Nucleus accumbens (tissue), 56 donors: Measurements from ENCODE around the gene BAHCC1.

Experiments used
- DNase-seq, 56 donors: peaks; one replicate each; lab custom pipeline; 2025; lab: John Stamatoyannopoulos, UW

The BAHCC1 gene

DNA sequence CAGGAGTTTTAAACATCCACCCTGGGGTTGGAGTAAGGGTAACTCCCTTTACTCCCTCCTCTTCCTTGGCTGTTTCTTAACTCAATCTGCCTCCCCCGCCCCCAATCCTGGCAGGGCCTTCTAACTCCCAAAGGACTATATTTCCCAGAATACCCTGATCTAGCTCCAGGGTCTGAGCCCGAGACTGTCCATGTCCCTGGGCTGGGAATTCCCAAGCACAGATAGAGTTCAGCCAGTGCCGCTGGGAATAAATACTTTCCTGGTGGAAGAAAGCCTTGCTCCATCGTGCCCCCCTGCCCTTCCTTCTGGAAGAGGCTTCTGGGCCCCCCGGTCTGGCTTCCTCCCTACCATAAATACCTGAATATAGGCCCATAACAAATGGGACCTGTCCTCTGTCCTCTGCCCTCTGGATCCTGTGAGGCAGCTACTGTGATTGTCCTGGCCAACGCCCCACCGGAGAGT, 10.2 kb downstream of the BAHCC1 start:
- peak in 2 of 56 donors; percentile 15 to 28 for DNase-seq

DNA sequence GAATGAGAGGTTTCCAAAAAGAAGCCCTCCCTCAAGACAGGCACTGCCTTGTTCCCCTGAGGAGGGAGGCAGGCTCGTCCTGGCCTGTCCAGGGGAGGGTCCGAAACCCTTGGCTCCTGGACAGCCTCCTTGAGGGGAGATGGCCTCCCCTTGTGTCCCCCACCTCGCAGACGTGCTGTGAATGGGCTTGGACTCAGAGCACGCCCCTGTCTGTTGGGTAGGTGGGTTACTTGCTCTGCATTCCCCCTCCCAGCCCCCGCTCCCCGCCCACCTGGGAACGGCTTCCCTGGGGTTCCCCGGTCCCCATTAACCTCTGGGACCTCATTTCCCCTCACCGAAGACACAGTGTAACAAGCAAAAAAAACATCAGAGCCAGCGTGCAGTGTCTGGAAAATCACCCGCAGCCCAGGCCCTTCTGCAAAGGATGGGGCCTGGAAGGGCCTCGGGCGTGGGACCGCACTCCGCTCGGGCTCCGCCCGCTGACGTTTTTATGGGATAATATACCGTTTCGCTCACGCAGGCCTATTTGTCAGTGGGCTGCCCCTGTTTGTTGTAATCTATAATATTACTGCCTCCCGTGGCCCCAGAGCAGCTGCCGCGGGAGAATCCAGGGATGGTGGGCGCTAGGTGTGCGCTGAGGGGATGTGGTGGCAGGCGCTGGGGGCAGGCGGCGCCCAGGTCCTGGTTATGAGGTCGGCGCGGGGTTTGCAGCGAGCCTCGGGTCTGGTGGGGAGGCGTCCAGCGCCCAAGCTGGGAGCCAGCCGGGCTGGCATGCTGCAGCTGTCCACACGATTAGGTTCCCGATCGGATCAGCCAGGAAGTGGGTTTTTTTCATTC, 11.1 kb downstream of the BAHCC1 start:
- DNase-seq: no peak

DNA sequence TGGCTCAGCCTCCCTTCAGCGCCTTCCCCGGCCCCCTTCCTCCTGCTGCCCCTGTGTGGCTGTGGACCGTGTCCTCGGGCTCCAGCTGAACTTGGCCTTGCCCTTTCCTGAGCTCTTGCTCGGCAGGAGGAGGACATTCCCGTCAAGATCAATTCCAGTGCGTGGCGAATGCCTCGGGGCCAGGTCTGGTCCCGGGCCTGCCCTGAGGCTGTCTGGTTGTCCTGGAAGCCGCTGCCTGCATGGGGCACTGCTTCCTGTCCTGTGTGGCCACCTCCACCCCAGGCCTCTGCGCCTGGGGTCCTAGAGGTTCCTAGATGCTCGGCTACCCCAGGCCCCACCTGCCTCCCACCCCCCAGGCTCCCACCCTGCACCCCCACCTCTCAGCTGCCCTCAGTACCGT, 12.8 kb downstream of the BAHCC1 start:
- no peak for DNase-seq

DNA sequence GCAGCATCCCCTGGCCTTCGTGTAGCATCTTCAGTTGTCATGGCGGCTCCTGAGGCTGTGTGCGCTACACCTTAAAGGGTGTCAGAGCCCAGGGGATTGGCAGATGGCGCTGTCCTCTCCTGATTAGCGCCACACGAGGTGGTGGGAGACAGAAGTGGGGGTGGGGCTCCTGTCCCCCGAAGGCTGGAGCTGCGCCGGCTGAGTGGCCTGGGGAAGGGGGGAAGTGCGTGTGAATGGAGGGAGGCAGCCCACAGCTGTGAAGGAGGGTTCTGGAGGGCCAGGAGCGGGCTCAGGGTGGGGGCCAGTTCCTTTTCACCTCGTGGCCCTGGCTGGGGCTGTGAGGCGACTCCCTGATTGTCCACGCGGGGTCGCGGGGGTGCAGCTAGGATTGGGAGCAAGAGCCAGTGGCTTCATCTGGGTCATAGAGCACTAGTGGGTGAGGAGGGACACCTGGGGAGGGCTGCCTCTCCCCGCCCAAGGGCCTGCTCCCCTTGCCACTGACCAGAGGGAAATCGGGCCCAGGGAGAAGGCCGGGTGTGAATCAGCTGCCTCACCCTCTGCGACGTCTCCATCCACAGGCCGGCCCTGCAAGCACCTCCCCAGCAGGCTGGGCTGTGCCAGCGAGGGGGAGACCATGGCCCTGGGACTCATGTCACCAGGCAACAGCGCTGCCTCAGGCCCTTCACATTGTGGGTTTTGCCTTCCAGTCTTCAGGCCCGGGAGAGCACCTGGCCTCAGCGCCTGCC, 14.1 kb downstream of the BAHCC1 start:
- peak in 2 of 56 donors; percentile 23 to 54 for DNase-seq

DNA sequence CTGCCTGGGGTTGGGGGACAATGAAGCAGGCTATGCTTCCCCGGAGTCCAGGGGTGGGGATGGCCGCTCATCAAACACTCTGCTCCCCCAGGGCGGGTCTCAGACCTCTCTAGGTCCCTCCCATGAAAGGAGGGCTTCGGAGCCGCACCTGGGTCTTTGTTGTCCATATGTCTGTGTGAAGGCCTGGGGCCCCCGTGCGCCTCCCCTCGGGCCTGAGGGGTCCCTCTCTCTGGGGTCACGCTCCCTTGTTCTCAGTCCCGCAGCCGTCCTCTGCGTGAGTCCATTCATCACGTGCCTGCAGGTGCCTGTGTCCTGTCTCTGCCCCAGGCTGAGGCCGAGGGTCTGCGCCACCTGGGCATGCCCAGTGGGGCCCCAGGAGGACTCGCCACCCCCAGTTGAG, 15.6 kb downstream of the BAHCC1 start:
- DNase-seq: no peak

DNA sequence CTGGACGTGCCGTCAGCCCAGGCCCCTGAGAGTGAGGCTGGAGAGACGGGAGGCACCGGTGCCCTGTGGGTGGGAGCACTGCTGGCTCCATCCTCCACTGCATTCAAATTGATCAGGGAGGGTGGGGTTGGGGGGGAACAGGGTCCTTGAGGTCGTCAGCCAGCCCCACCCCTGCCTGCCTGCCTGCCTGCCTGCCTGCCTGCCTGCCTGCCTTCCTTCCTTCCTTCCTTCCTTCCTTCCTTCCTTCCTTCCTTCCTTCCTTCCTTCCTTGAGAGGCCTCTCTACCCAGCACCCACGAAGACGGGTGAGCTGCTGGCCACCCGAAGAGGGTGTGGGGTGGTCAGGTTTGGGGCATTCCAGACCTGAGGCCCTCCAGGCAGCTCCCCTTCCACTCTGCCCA, 16.0 kb downstream of the BAHCC1 start:
- DNase-seq: no peak

DNA sequence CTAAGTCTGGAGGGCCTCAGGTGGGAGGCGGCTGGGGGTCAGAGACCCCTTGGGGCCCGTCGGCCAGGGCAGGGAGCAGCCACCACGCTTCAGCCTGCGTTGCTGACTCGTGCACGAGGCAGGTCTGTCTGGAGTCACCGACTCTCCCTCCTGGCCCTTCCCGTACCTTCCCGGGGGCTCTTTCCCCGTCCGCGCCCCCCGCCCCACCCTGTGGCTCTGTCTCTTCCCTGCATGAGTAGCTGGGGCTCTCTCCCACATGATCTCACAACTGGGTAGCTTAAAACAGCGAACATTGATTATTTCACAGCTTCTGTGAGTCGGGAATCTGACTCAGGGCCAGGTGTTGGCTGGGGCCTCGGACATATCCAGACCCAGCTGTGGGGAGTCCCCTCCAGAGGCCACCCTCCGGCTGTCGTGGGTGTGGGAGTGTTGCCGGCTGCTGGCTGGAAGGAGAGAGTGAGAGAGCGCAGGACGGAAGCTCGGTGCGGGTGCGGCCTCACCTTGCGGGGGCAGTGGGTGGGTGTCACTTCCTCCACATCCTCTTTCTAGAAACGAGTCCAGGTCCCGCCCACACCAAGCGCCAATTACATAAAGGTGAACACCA, 17.3 kb downstream of the BAHCC1 start:
- peak in 1 of 56 donors; percentile 23 for DNase-seq

DNA sequence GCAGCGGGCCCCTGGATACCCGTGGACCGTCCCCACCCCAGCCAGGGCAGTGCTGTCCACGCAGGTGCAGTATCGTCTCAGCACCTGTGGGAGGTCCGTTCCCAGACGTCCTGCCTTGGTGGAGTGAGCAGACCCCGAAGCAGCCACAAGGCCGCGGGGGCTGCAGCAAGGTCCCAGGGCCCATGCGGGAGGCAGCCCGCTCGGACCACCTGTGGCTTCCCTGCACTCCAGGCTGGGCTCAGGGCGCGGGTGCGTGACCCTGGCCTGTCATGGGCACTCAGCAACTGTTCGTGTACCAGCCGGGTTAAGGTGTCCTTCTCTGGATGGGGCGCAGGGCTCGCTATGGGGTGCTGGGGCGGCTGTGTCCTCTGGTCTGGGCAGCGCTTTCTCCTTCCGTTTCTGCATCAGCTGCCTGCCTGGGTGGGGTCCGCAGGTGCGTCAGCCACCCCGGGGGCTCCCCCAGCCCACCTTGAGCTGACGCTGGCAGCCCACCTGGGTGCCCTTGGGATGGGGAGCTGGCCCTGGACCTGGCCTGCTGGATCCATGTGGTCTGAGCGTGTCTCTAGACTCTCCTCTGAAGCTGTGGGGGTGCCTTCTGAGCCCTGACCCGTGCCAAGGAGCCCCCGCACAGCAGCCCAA, 18.4 kb downstream of the BAHCC1 start:
- no peak for DNase-seq

DNA sequence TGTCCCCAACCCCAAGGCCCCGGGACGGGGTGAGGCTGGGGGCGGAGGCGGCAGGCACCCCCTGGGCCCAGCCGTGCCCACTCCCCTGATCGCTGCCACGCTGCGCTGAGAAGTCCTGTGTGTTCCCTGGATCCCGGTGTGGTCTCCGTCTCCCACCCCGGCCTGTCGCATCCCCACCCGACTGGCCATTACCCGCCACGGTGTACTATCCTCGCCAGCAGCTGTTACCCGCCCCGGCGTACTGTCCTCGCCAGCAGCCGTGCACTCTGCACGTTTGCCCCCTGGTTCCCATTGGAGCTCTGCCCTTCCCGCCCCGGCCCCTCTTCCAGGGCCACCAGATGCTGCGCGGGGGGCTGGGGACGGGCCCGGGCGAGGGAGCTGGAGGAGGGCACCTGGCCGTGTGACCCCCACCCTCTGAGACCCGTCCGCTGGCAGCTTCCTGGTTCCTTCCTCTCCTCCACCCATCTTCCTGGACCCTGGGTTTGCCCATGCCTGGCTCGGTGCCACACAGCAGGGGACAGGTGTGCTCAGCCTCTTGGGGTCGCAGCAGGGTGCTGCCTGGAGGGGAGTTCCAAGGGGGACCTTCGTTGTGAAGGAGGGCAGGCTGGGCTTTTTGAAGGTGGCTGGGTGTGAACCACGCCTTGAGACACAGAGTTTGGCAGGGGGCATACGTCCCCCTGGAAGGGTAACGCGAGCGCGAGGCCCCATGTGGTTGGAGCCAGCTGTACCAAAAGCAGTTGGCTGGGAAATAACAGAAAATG, 19.7 kb downstream of the BAHCC1 start:
- DNase-seq: no peak

DNA sequence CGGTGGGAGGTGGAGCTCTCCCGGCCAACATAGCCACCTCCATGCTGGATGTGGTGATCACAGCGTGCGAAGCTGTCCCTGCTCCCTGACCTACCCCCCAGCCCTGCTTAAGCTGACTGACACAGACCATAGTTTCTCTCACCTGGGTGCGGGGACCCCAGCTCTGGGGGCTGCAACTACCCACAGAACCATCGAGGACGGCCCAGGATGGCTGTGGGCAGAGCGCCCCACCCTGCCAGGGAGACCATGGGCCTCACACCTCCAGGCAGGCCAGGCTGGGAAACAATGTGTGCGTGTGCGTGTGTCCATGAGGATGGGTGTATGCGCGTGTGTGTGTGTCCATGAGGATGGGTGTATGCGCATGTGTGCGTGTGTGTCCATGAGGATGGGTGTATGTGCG, 20.4 kb downstream of the BAHCC1 start:
- no peak for DNase-seq

DNA sequence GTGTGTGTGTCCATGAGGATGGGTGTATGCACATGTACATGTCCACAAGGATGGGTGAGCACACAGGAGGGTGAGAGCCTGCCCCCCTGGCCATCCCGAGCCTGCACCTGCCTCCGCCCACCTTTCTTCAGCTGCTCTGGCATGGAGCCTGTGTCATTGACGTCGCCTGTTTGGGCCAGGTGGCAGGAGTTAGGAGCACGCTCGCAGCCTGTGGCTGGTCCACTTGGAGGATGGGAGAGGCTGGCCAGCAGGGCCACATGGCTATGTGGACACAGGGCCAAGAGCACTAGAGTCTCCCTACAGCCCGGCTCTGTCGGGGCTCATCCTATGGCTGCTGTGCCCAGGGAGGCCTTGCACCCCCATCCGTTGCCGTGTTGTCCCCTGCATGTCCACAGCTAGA, 21.4 kb downstream of the BAHCC1 start:
- DNase-seq: no peak

DNA sequence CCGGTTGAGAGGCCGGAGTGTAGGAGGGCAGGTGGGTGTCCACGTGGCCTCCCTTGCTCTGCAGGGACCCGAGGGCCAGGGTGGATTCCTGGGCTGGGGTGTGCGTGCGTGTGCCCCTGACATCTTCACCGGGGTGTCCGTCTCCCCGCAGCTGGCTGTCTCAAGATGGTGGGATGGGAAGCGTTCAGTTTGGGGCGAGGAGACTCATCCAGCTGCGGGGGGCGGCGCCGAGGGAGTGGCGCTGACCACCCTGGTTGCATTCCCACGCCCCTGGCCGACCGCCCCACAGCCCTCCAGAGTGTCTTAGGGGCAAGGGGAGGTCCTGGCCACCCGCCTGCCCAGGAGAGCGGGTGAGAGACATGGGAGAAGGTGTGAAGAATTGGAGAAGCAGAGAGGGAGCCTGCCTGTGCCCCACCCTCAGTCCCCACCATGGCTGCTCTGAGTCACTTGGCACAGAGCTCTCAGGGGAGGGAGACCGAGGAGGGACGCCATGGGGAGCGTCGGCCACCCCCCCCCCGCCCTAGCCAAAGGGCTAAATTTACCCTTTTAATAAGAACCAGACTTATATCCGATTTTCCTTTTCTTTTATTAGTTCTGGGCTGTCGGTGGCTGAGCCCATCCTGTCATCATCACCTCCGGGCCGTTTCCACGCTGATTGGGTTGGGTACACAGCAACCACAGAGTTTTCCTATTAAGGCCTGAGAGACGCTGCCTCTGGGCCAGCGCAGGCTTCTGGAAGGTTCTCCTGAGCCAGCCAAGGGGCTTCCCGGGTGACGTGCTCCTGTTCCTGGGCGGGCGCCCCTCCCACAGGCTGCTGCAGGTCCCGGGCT, 22.0 kb downstream of the BAHCC1 start:
- DNase-seq: no peak

DNA sequence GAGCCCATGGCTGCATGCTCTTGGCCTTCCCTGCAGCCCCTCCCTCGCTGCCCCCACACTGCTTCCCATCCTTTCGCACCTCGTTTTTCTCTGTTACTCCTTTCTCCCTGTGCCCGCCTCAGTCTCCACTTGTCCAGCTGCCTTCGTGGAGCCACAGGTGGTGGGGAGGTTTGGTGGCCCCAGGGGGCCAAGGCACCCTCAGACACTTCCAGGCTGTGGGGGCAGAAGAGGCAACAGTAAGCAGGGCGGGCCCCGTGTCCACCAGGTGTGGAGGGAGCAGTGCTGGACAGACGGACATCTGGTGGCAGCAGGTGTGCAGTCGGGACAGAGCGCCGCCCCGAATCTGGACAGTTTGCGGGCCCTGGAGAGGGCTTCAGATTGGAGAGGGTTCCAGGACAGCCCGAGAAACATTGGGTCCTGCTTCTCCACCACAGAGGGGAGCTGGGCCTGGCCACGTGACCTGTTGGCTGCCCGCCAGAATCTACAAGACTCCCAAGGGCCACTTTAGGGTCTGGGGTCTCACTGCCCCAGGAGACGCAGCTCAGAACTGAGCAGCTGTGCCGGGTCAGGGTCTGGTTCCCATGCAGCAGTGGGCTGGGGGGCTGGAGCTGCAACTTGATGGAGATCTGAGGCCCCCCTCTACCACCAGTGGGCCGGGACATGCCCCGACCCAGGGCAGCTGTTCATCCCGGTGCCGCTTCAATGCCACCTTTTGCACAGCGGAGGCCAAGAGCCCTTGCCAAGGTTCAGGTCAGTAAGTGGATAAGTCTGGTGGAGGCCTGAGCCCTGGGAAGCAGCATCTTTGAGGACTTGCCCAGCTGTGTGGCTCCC, 22.8 kb downstream of the BAHCC1 start:
- DNase-seq: no peak

DNA sequence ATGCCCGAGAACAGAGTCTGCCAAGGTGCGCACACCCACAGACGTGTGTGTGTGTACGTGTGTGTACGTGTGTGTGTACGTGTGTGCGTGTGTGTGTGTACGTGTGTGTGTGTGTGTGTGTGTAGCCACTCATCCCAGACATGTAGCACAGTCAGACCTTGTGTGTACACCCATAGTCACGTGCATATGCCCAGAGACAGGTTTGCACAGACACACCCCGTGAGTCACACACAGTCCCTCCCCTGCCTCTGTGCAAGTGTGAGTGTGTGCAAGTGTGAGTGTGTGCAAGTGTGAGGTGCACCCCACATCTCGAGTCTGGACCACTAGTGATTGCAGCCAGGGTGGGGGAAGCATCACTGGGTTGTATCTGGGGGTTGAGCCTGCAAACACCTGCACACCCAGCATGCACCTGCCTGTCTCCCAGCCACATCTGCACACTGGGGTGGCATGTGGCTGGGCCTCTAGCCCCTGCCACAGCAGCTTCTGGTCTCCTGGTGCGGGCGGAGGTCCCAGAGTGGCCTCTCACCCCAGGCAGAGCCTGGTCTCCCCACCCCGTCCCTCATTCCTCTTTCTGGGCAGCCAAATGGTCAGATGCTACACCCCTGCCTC, 23.6 kb downstream of the BAHCC1 start:
- DNase-seq: peak in 14 of 56 donors; percentile 19 to 62 (median 44)

DNA sequence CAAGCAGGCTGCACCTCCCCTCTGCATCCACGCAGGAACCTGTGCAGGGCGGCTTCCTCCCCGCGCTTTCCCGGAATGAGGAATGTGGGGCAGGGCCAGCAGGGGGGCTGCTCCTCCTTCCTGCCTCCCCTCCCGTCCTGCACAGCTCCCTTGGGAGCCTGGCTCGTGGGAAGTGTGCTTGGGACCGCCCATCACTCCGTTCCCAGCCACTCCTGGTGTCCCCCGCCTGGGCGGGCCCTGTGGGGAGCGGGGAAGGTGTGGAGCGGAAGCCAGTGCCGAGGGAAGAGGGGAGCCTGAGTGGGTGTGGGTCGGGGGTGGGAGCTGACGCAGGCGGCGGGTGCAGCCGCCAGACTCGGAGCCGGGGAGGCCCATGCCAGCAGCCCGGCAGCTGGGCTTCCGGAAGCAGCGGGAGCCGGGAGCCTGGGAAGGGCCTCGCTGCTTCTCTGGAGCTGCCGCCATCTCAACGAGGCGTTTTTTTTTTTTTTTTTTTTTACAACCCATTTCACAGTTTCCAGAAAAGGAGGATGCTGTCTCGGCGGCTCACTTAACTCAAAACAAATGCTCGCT, 24.1 kb downstream of the BAHCC1 start:
- peak in 48 of 56 donors; percentile 18 to 90 (median 68) for DNase-seq

DNA sequence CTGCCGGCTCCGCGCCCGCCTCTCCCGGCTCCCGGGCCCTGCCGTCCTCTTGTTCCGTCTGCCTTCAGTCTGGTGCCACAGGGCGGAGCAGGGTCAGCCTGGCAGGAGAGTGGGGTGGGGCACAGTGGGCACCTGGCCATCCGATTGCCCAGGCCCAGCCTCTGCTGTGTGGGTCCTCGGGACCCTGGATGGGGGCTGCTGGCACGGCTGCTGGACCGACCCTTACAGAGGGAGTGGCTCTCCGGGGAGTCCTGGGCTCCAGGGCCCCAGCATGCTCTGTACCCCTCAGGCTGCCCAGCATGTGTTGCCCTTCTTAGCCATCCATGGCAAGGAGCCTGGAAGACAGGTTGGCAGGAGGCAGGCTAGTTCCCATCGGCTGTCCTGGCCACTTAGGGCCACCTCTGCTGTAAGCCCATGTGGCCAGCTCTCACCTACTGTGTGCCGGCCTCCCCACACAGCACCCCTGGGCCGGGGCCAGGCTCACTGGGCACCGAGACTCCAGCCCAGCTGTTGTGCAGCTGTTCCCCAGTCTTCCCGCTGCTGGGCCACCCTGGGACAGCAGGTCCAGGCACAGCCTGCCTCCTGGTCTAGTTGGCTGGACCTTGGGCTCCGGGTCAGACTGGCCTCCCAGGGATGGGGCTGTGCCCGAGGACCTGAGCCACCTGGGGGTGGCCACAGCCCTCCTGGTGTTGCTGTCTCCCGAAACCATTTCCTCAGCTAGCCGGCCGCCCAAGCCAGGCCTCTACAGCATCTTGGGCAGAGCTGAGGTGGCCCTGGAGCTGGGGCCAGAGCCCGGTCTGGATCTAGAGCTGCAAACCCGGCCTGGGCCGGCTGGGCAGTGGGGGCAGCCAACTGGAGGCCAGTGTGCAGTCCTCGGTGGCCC, 24.9 kb downstream of the BAHCC1 start:
- peak in 16 of 56 donors; percentile 19 to 62 (median 44) for DNase-seq
